SK-N-SH (cell line): ENCODE results near the gene FKBP5. TPM values are rescaled to one million over a fixed set of nuclear protein-coding genes. Genes with fewer than 3 reads are reported as not detected.
A peak's percentile ranks its signal among the peaks of the same experiment; 100 is the strongest.

ENCODE experiments used
- CTCF ChIA-PET: fragments of 300-600, 350-600 bp; formaldehyde crosslinking; extraction: SDS; loops from one replicate; lab custom pipeline; 2021; lab: Yijun Ruan, JAX
- POLR2A ChIA-PET: fragments of 350-600 bp; sonication (Branson Sonifier 250); formaldehyde crosslinking; extraction: SDS; loops from one replicate; lab custom pipeline; 2020; ENCODE audit warnings: antibody characterized with exemption, inconsistent platforms; lab: Yijun Ruan, JAX
- DNase-seq: peaks from one replicate; pipeline ENCODE4 v3.0.0; 2012
- H2AFZ ChIP-seq: fragments of 200-600 bp; sonication (generic); 2 replicates; pipeline ENCODE4 v1.8.1; 2016; ENCODE audit warnings: antibody characterized with exemption, mild to moderate bottlenecking, low read depth
- H3F3A ChIP-seq: fragments of 200-600 bp; sonication (generic); replicated peaks from 2 replicates; pipeline ENCODE3; 2016; ENCODE audit warnings: antibody characterized with exemption, mild to moderate bottlenecking; ENCODE audit not compliant: insufficient read depth
- H3K27ac ChIP-seq, 2 experiments: fragments of 200-500 bp in 1 of 2; fragments of 200-600 bp in 1 of 2; sonication (Bioruptor generic) in 1 of 2; sonication (generic), shearing (Covaris generic) in 1 of 2; 2 replicates each; pipeline versions ENCODE4 v1.5.1 to v1.6.1; 2014 to 2016; ENCODE audit warnings: low read depth in 2 of 2, inconsistent platforms in 1 of 2, low read length in 1 of 2, mild to moderate bottlenecking in 1 of 2, mixed read lengths in 1 of 2
- H3K27me3 ChIP-seq: fragments of 200-600 bp; sonication (generic), shearing (Covaris generic); 2 replicates; pipeline ENCODE4 v1.6.1; 2016; ENCODE audit warnings: mixed run types; ENCODE audit not compliant: insufficient read depth
- H3K36me3 ChIP-seq, 2 experiments: fragments of 200-500 bp in 1 of 2; fragments of 200-600 bp in 1 of 2; sonication (Bioruptor generic) in 1 of 2; sonication (generic) in 1 of 2; replicated peaks in 1 of 2; 2 replicates each; pipeline versions ENCODE3 to v1.5.1; 2014 to 2016; ENCODE audit warnings: low read length in 1 of 2, mild to moderate bottlenecking in 1 of 2; ENCODE audit not compliant: insufficient read depth in 2 of 2, control insufficient read depth in 1 of 2
- H3K4me1 ChIP-seq, 2 experiments: fragments of 200-500 bp in 1 of 2; fragments of 200-600 bp in 1 of 2; sonication (Bioruptor generic) in 1 of 2; sonication (generic), shearing (Covaris generic) in 1 of 2; 2 replicates each; pipeline versions ENCODE4 v1.5.1 to v1.6.1; 2014 to 2016; ENCODE audit warnings: low read depth in 1 of 2, low read length in 1 of 2, mixed run types in 1 of 2; ENCODE audit not compliant: insufficient read depth in 2 of 2, control insufficient read depth in 1 of 2
- H3K4me2 ChIP-seq: fragments of 200-600 bp; sonication (generic), shearing (Covaris generic); 2 replicates; pipeline ENCODE4 v1.6.1; 2017; ENCODE audit warnings: mixed run types
- H3K4me3 ChIP-seq, 2 experiments: fragments of 200-500 bp in 1 of 2; fragments of 200-600 bp in 1 of 2; sonication (Bioruptor generic) in 1 of 2; sonication (generic), shearing (Covaris generic) in 1 of 2; 2 replicates each; pipeline versions ENCODE4 v1.5.1 to v1.8.1; 2014 to 2016; ENCODE audit warnings: low read depth in 2 of 2, inconsistent platforms in 1 of 2, low read length in 1 of 2, mild to moderate bottlenecking in 1 of 2, mixed read lengths in 1 of 2, moderate library complexity in 1 of 2
- H3K79me2 ChIP-seq: fragments of 200-600 bp; sonication (generic); 2 replicates; pipeline ENCODE4 v1.8.1; 2017; ENCODE audit warnings: mild to moderate bottlenecking; ENCODE audit not compliant: insufficient read depth
- H3K9ac ChIP-seq: fragments of 200-600 bp; sonication (generic); 2 replicates; pipeline ENCODE4 v1.6.1; 2017; ENCODE audit warnings: mixed run types
- H3K9me2 ChIP-seq: fragments of 200-600 bp; sonication (generic); 2 replicates; pipeline ENCODE4 v1.6.1; 2017; ENCODE audit warnings: mixed run types
- H3K9me3 ChIP-seq: fragments of 200-600 bp; sonication (generic); 2 replicates; pipeline ENCODE4 v1.6.1; 2017; ENCODE audit warnings: mixed run types, mild to moderate bottlenecking, moderate library complexity
- H4K20me1 ChIP-seq: fragments of 200-600 bp; sonication (generic); 2 replicates; pipeline ENCODE4 v1.6.1; 2017; ENCODE audit warnings: mild to moderate bottlenecking, mixed run types; ENCODE audit not compliant: insufficient read depth
- CHD2 ChIP-seq: fragments of 150-350 bp; IDR thresholded peaks from 2 replicates; pipeline ENCODE4 v1.6.1; 2018; ENCODE audit warnings: low read length; ENCODE audit not compliant: partially characterized antibody
- ELF1 ChIP-seq: IDR thresholded peaks from 2 replicates; pipeline ENCODE4 v1.4.0; 2012
- EP300 ChIP-seq, 2 experiments: IDR thresholded peaks; 2 replicates each; pipeline versions ENCODE4 v1.4.0 to v1.6.1; 2012; ENCODE audit warnings: borderline replicate concordance in 1 of 2, low read depth in 1 of 2, low read length in 1 of 2
- EZH2phosphoT487 ChIP-seq: fragments of 200-600 bp; sonication (generic); IDR thresholded peaks from 2 replicates; pipeline ENCODE4 v1.6.1; 2017; ENCODE audit warnings: low read depth, mixed run types, mild to moderate bottlenecking, antibody characterized with exemption, moderate library complexity, borderline replicate concordance
- FOSL2 ChIP-seq: IDR thresholded peaks from 2 replicates; pipeline ENCODE4 v1.4.0; 2012; ENCODE audit warnings: low read depth, mild to moderate bottlenecking, moderate library complexity, borderline replicate concordance
- MXI1 ChIP-seq: IDR thresholded peaks from 2 replicates; pipeline ENCODE4 v1.6.1; 2012; ENCODE audit warnings: mild to moderate bottlenecking, low read depth, low read length, improper control_type of control experiment
- NFIC ChIP-seq: IDR thresholded peaks from 2 replicates; pipeline ENCODE4 v1.4.0; 2012; ENCODE audit warnings: borderline replicate concordance
- NRF1 ChIP-seq: IDR thresholded peaks from 2 replicates; pipeline ENCODE4 v1.6.1; 2012; ENCODE audit warnings: low read depth, mild to moderate bottlenecking, low read length
- POLR2AphosphoS5 ChIP-seq: IDR thresholded peaks from 2 replicates; pipeline ENCODE4 v1.6.1; 2012; ENCODE audit warnings: low read depth, low read length
- RAD21 ChIP-seq: IDR thresholded peaks from 2 replicates; pipeline ENCODE4 v1.6.1; 2012; ENCODE audit warnings: mild to moderate bottlenecking, low read length
- TCF12 ChIP-seq: IDR thresholded peaks from 2 replicates; pipeline ENCODE4 v1.4.0; 2012
- TEAD4 ChIP-seq: IDR thresholded peaks from 2 replicates; pipeline ENCODE4 v1.4.0; 2012; ENCODE audit warnings: mild to moderate bottlenecking, borderline replicate concordance; ENCODE audit not compliant: insufficient read depth
- WGBS: methylation state at CpG from one replicate; pipeline ENCODE4 v1.1.6; 2017; ENCODE audit warnings: low lambda C conversion rate; 5-methylcytosine and 5-hydroxymethylcytosine counted together
- polyA plus RNA-seq, 3 experiments: library from polyadenylated mRNA; depleted of rRNA; stranded (reverse); fragments of >200 nt; gene quantifications; 2 replicates each; pipeline ENCODE4 v1.2.3, GENCODE V29; 2012
- TF ChIP-seq, protein P1 (sequence below): fragments of 200-600 bp; sonication (generic); IDR thresholded peaks from 2 replicates; pipeline ENCODE4 v1.6.1; 2017; ENCODE audit warnings: antibody characterized with exemption, mild to moderate bottlenecking, moderate library complexity
- TF ChIP-seq, protein P2 (sequence below): fragments of 150-350 bp; IDR thresholded peaks from 2 replicates; pipeline ENCODE4 v1.6.1; 2016; ENCODE audit warnings: mild to moderate bottlenecking, low read depth, low read length
- TF ChIP-seq, protein P3 (sequence below): IDR thresholded peaks from 2 replicates; pipeline ENCODE4 v1.4.0; 2012; ENCODE audit warnings: low read depth, borderline replicate concordance
- TF ChIP-seq, protein P4 (sequence below): IDR thresholded peaks from 2 replicates; pipeline ENCODE4 v1.4.0; 2012; ENCODE audit warnings: low read depth, borderline replicate concordance
- TF ChIP-seq, protein P5 (sequence below): IDR thresholded peaks from 2 replicates; pipeline ENCODE4; 2012

FKBP5 gene
- polyA plus RNA-seq, 1 of the 3 experiments (the other 2 are of a cell fraction), result 5.1 TPM

DNA sequence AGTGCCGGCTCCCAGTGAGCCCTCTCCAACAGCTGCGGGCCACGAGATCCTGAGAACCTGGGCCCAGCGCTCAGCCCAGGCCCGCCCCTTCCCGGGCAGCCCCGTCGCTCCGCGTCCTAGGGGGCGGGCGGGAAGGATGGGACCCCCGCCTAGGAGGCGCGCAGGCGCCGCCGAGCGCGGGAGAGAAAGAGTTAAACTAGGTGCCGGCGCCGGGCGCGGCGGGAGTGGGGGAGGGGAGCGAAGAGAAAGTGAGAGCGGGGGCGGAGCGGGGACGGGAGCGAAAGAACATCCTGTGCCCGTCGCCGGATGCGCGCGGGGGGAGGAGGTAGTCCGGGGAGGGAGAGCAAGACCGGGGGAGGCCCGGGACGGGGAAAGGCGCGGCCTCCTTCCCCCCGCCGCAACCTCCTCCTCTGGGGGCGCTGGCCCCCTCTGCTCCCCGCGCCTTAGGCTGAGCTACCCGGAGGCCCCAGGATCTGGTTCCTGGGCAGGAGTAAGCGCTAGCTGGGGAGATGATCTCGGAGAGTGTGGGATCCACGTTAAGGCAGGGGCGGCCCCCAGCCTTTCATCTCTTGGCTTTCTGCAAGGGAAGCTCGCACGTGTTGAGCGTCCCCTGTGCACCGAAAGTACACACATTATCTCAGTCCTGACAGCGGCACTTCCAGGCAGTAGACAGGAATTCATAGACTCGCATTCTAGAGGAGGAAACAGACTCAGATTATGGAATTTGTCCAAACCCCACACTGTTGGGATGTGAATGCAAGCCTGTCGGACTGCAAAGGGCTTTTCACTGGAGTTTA, 43.2 kb upstream of the FKBP5 start (continued):
- TF ChIP-seq, protein P1, sequence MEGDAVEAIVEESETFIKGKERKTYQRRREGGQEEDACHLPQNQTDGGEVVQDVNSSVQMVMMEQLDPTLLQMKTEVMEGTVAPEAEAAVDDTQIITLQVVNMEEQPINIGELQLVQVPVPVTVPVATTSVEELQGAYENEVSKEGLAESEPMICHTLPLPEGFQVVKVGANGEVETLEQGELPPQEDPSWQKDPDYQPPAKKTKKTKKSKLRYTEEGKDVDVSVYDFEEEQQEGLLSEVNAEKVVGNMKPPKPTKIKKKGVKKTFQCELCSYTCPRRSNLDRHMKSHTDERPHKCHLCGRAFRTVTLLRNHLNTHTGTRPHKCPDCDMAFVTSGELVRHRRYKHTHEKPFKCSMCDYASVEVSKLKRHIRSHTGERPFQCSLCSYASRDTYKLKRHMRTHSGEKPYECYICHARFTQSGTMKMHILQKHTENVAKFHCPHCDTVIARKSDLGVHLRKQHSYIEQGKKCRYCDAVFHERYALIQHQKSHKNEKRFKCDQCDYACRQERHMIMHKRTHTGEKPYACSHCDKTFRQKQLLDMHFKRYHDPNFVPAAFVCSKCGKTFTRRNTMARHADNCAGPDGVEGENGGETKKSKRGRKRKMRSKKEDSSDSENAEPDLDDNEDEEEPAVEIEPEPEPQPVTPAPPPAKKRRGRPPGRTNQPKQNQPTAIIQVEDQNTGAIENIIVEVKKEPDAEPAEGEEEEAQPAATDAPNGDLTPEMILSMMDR, result no peak
- TF ChIP-seq FOSL2 (no peak), EZH2phosphoT487 (no peak), NRF1 (0 out of 2 replicates have a peak, but pooled peaks have one; percentile 31), MXI1 (peak; percentile 97)
- TF ChIP-seq, protein P2, sequence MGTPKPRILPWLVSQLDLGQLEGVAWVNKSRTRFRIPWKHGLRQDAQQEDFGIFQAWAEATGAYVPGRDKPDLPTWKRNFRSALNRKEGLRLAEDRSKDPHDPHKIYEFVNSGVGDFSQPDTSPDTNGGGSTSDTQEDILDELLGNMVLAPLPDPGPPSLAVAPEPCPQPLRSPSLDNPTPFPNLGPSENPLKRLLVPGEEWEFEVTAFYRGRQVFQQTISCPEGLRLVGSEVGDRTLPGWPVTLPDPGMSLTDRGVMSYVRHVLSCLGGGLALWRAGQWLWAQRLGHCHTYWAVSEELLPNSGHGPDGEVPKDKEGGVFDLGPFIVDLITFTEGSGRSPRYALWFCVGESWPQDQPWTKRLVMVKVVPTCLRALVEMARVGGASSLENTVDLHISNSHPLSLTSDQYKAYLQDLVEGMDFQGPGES, result no peak
- TF ChIP-seq, protein P3, sequence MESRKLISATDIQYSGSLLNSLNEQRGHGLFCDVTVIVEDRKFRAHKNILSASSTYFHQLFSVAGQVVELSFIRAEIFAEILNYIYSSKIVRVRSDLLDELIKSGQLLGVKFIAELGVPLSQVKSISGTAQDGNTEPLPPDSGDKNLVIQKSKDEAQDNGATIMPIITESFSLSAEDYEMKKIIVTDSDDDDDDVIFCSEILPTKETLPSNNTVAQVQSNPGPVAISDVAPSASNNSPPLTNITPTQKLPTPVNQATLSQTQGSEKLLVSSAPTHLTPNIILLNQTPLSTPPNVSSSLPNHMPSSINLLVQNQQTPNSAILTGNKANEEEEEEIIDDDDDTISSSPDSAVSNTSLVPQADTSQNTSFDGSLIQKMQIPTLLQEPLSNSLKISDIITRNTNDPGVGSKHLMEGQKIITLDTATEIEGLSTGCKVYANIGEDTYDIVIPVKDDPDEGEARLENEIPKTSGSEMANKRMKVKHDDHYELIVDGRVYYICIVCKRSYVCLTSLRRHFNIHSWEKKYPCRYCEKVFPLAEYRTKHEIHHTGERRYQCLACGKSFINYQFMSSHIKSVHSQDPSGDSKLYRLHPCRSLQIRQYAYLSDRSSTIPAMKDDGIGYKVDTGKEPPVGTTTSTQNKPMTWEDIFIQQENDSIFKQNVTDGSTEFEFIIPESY, result no peak

DNA sequence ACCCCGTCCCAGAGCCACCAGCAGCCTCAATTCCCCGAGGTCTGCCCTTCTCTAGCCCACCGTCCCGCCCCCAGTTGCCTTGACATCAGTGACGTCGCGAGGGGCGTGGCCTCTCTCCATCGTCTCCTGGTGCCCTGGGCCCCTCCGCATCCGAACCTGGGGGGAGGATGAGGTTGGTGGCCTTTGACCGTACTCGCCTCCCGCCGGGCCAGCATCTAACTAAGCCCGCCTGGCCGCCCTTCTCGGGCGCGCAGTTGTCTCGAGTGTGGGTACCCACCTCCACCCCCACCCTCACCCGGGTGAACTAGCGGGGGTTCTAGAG, 42.7 kb upstream of the FKBP5 start:
- no peaks in the 10 kb centered on the region for H3K27me3 ChIP-seq
- H2AFZ ChIP-seq, result peak overlapping the region; percentile 81
- no peaks in the 10 kb centered on the region for H3K9me2 ChIP-seq
- 0% methylated on average over 3 of the region's 23 CpGs for WGBS
- peak overlapping the region; percentile 93 for H3K9ac ChIP-seq
- no peaks in the 10 kb centered on the region for H3K79me2 ChIP-seq
- no peaks in the 10 kb centered on the region for H4K20me1 ChIP-seq
- CTCF ChIA-PET, result interaction anchor here (1.8 to 11.0 kb wide), 2 partner anchors 144 to 208 kb away, joined by 10 to 271 read pairs; no protein-coding TSS in a partner anchor
- H3K4me3 ChIP-seq, result peak overlapping the region; percentile 76 to 89
- DNase-seq, result peak; percentile 95
- peak overlapping the region; percentile 99 for H3K4me2 ChIP-seq
- H3K27ac ChIP-seq, result peak overlapping the region; percentile 92 to 98
- H3K36me3 ChIP-seq, result no peaks in the 10 kb centered on the region
- H3K4me1 ChIP-seq, result peaks cover 5 to 38% of the 10 kb centered on the region in 2 experiments; a peak in 2 of 4 replicates
- H3K9me3 ChIP-seq, result no peaks in the 10 kb centered on the region
- no peaks in the 10 kb centered on the region for H3F3A ChIP-seq
- TF ChIP-seq ELF1 (no peak), CHD2 (no peak), POLR2AphosphoS5 (peak; percentile 64; the same call in 1 of the 2 replicates), TCF12 (no peak), RAD21 (no peak), EP300 (IDR thresholded peaks at IDR 0.05; ENCODE audit: borderline replicate concordance in 1 of 2, low read depth in 1 of 2, low read length in 1 of 2) (no peak), MXI1 (peak; percentile 46; the same call in 1 of the 2 replicates), NFIC (no peak), TEAD4 (no peak)
- TF ChIP-seq, protein P4, sequence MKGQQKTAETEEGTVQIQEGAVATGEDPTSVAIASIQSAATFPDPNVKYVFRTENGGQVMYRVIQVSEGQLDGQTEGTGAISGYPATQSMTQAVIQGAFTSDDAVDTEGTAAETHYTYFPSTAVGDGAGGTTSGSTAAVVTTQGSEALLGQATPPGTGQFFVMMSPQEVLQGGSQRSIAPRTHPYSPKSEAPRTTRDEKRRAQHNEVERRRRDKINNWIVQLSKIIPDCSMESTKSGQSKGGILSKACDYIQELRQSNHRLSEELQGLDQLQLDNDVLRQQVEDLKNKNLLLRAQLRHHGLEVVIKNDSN, result no peak
- TF ChIP-seq, protein P2, result no peak
- TF ChIP-seq, protein P5, sequence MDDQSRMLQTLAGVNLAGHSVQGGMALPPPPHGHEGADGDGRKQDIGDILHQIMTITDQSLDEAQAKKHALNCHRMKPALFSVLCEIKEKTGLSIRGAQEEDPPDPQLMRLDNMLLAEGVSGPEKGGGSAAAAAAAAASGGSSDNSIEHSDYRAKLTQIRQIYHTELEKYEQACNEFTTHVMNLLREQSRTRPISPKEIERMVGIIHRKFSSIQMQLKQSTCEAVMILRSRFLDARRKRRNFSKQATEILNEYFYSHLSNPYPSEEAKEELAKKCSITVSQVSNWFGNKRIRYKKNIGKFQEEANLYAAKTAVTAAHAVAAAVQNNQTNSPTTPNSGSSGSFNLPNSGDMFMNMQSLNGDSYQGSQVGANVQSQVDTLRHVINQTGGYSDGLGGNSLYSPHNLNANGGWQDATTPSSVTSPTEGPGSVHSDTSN, result no peak
- POLR2A ChIA-PET, result no interaction called here
